ENCODE results near the gene FAM163B. TPM values are rescaled to one million over a fixed set of nuclear protein-coding genes. Genes with fewer than 3 reads are reported as not detected.

Gene FAM163B
- polyA plus RNA-seq, 1 of the 3 experiments (the other 2 are of a cell fraction), result 0.05 TPM

DNA sequence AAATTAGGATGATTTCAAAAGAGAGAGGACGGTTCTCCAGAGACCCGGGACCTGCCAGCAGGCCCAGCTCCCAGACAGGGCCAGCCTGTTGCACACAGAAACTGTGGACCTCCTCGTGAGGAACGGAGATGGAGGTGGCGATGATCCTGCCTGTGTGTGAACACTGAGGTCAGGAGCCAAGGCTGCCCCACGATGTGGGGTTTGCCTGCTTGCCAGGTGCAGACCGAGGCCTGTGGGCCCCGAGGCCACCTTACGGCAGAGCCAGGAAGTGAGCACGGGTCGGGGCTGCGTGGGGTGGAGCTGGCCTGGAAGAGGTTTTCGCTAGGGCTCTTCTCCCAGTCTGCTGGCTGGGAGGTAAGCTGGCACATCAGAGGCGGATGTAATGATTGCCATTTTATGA lies 4.3 kb downstream of the FAM163B start:
- Histone ChIP-seq H3K4me3 (ENCODE audit: low read depth in 2 of 2, low read length in 1 of 2) (no peak overlapping the region), H2AFZ (ENCODE audit: low read depth) (no peak overlapping the region), H3K27me3 (ENCODE audit: insufficient read depth) (peaks cover 18% of the 10 kb centered on the region), H3K27ac (ENCODE audit: low read depth in 2 of 2, low read length in 1 of 2) (peak overlapping the region in 1 of 2 experiments; percentile 86; a peak in 2 of 4 replicates), H3F3A (replicated peaks; ENCODE audit: insufficient read depth) (no peaks in the 10 kb centered on the region), H3K9me3 (no peaks in the 10 kb centered on the region), H3K9me2 (no peaks in the 10 kb centered on the region), H3K4me2 (no peak overlapping the region), H3K9ac (no peak overlapping the region), H4K20me1 (ENCODE audit: insufficient read depth) (no peaks in the 10 kb centered on the region), H3K79me2 (ENCODE audit: insufficient read depth) (no peaks in the 10 kb centered on the region), H3K4me1 (ENCODE audit: control insufficient read depth in 1 of 2, insufficient read depth in 2 of 2, low read depth in 1 of 2, low read length in 1 of 2) (peaks cover 0 to 79% of the 10 kb centered on the region in 2 experiments; a peak in 1 of 4 replicates), H3K36me3 (replicated peaks in 1 of 2; ENCODE audit: control insufficient read depth in 1 of 2, insufficient read depth in 2 of 2, low read length in 1 of 2) (no peaks in the 10 kb centered on the region)
- 31% methylated on average over 11 of the region's 14 CpGs for WGBS (ENCODE audit: low lambda C conversion rate)
- POLR2A ChIA-PET, result interaction anchor here (0.7 to 18.3 kb wide), 6 partner anchors 13 to 71 kb away, joined by 3 to 261 read pairs (median 6); partner anchors contain the start of genes ADAMTSL2 and DBH
- CTCF ChIA-PET, result interaction anchor here (0.6 to 10.4 kb wide), 13 partner anchors 8 to 122 kb away, joined by 3 to 102 read pairs (median 3); partner anchors contain the start of gene DBH
- TF ChIP-seq JUND (IDR thresholded peaks at IDR 0.05) (no peak), RAD21 (IDR thresholded peaks at IDR 0.05; ENCODE audit: low read length) (peak; percentile 24), TCF12 (IDR thresholded peaks at IDR 0.05) (no peak)
- DNase-seq, result peak; percentile 76

DNA sequence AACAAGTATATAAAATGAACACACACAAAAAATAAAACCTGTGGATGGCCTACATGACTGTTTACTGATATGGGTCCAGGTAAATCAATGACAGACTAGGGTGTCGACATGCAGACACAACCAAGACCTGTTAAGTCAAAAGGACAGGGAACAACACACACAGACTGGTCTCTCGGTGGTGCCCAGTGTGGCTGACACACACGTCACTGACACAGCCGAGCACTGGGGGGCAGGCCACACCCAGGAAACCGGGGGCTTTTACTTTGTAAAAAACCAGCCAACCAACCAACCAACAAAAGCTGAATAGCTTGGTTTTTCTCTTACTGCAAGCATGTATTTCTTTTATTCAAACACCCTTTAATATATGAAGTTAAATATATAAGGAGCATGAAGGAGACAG lies 5.0 kb downstream of the FAM163B start:
- no peaks in the 10 kb centered on the region for H3K36me3 ChIP-seq (replicated peaks in 1 of 2; ENCODE audit: control insufficient read depth in 1 of 2, insufficient read depth in 2 of 2, low read length in 1 of 2)
- CTCF ChIA-PET, result interaction anchor here (0.6 to 10.4 kb wide), 13 partner anchors 11 to 123 kb away, joined by 3 to 102 read pairs (median 4); partner anchors contain the start of gene DBH
- DNase-seq, result peak; percentile 64
- POLR2A ChIA-PET, result interaction anchor here (1.7 to 18.3 kb wide), 4 partner anchors 33 to 70 kb away, joined by 5 to 261 read pairs (median 6); partner anchors contain the start of genes ADAMTSL2 and DBH
- H3K27ac ChIP-seq (ENCODE audit: low read depth in 2 of 2, low read length in 1 of 2), result peak overlapping the region in 1 of 2 experiments; percentile 86; a peak in 2 of 4 replicates
- TF ChIP-seq RXRA (IDR thresholded peaks at IDR 0.05; ENCODE audit: borderline replicate concordance, low read depth) (no peak), MXI1 (IDR thresholded peaks at IDR 0.05; ENCODE audit: low read depth, low read length) (no peak), SMC3 (IDR thresholded peaks at IDR 0.05; ENCODE audit: low read depth, low read length) (peak; percentile 36; the same call in 1 of the 2 replicates), RAD21 (IDR thresholded peaks at IDR 0.05; ENCODE audit: low read length) (peak; percentile 71)
- no peak overlapping the region for H3K9ac ChIP-seq
- H3K79me2 ChIP-seq (ENCODE audit: insufficient read depth), result no peaks in the 10 kb centered on the region
- H3K4me3 ChIP-seq (ENCODE audit: low read depth in 2 of 2, low read length in 1 of 2), result no peak overlapping the region
- H3K9me3 ChIP-seq, result no peaks in the 10 kb centered on the region
- H3K4me2 ChIP-seq, result no peak overlapping the region
- peaks cover 18% of the 10 kb centered on the region for H3K27me3 ChIP-seq (ENCODE audit: insufficient read depth)
- WGBS (ENCODE audit: low lambda C conversion rate), result 40% methylated on average over 4 of the region's 5 CpGs
- peaks cover 0 to 74% of the 10 kb centered on the region in 2 experiments; a peak in 1 of 4 replicates for H3K4me1 ChIP-seq (ENCODE audit: control insufficient read depth in 1 of 2, insufficient read depth in 2 of 2, low read depth in 1 of 2, low read length in 1 of 2)
- H3F3A ChIP-seq (replicated peaks; ENCODE audit: insufficient read depth), result no peaks in the 10 kb centered on the region
- H2AFZ ChIP-seq (ENCODE audit: low read depth), result no peak overlapping the region
- no peaks in the 10 kb centered on the region for H3K9me2 ChIP-seq
- no peaks in the 10 kb centered on the region for H4K20me1 ChIP-seq (ENCODE audit: insufficient read depth)

DNA sequence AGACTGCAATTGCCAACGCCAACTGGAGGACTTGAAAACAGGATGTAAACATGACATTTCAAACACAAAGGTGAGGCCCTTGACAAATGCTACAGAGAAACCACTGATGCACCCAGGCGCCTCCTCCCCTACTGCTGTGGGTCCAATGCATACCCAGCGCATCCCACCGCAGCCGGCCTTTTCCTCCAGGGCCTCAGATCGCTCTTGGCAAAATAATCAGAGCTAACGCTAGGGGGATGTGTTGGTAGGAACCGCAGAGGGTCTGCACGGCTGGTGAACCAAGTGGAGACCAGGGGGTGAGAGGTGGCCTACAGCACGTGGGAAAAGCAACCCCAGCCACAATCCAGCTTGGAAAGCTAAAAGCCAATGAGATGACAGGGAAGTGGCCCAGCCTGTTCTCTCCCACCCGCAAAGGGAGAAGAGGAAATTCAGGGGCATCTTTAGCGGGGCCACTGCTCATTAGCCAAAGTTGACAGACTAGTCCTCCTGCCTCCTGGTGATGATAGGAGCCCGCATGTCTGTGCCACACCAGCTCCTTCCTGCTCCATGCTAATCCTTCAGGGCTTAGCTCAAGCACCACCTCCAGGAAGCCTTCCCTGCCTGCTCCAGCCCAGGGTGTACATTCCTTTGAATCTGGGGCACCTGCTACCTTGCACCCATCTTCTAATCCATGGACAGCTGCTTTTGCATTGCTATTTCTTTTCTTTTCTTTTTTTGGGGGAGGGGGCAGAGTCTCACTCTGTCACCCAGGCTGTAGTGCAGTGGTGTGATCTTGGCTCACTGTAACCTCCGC lies 5.9 kb downstream of the FAM163B start:
- no peaks in the 10 kb centered on the region for H4K20me1 ChIP-seq (ENCODE audit: insufficient read depth)
- H3K27me3 ChIP-seq (ENCODE audit: insufficient read depth), result peaks cover 12% of the 10 kb centered on the region
- peaks cover 0 to 68% of the 10 kb centered on the region in 2 experiments; a peak in 1 of 4 replicates for H3K4me1 ChIP-seq (ENCODE audit: control insufficient read depth in 1 of 2, insufficient read depth in 2 of 2, low read depth in 1 of 2, low read length in 1 of 2)
- no peaks in the 10 kb centered on the region for H3K36me3 ChIP-seq (replicated peaks in 1 of 2; ENCODE audit: control insufficient read depth in 1 of 2, insufficient read depth in 2 of 2, low read length in 1 of 2)
- no peak overlapping the region for H3K9ac ChIP-seq
- no peaks in the 10 kb centered on the region for H3K9me2 ChIP-seq
- WGBS (ENCODE audit: low lambda C conversion rate), result 75% methylated on average over 12 of the region's 14 CpGs
- no peak overlapping the region for H3K4me2 ChIP-seq
- TF ChIP-seq RCOR1 (IDR thresholded peaks at IDR 0.05; ENCODE audit: low read length) (no peak), FOSL2 (IDR thresholded peaks at IDR 0.05; ENCODE audit: borderline replicate concordance, low read depth) (no peak), EP300 (IDR thresholded peaks at IDR 0.05; ENCODE audit: borderline replicate concordance in 1 of 2, low read depth in 1 of 2, low read length in 1 of 2) (no peak)
- TF ChIP-seq, protein P1, sequence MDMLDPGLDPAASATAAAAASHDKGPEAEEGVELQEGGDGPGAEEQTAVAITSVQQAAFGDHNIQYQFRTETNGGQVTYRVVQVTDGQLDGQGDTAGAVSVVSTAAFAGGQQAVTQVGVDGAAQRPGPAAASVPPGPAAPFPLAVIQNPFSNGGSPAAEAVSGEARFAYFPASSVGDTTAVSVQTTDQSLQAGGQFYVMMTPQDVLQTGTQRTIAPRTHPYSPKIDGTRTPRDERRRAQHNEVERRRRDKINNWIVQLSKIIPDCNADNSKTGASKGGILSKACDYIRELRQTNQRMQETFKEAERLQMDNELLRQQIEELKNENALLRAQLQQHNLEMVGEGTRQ (IDR thresholded peaks at IDR 0.05; ENCODE audit: borderline replicate concordance, low read depth, low read length), result no peak
- TF ChIP-seq, protein P2, sequence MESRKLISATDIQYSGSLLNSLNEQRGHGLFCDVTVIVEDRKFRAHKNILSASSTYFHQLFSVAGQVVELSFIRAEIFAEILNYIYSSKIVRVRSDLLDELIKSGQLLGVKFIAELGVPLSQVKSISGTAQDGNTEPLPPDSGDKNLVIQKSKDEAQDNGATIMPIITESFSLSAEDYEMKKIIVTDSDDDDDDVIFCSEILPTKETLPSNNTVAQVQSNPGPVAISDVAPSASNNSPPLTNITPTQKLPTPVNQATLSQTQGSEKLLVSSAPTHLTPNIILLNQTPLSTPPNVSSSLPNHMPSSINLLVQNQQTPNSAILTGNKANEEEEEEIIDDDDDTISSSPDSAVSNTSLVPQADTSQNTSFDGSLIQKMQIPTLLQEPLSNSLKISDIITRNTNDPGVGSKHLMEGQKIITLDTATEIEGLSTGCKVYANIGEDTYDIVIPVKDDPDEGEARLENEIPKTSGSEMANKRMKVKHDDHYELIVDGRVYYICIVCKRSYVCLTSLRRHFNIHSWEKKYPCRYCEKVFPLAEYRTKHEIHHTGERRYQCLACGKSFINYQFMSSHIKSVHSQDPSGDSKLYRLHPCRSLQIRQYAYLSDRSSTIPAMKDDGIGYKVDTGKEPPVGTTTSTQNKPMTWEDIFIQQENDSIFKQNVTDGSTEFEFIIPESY (IDR thresholded peaks at IDR 0.05; ENCODE audit: borderline replicate concordance, low read depth), result no peak
- TF ChIP-seq, protein P3, sequence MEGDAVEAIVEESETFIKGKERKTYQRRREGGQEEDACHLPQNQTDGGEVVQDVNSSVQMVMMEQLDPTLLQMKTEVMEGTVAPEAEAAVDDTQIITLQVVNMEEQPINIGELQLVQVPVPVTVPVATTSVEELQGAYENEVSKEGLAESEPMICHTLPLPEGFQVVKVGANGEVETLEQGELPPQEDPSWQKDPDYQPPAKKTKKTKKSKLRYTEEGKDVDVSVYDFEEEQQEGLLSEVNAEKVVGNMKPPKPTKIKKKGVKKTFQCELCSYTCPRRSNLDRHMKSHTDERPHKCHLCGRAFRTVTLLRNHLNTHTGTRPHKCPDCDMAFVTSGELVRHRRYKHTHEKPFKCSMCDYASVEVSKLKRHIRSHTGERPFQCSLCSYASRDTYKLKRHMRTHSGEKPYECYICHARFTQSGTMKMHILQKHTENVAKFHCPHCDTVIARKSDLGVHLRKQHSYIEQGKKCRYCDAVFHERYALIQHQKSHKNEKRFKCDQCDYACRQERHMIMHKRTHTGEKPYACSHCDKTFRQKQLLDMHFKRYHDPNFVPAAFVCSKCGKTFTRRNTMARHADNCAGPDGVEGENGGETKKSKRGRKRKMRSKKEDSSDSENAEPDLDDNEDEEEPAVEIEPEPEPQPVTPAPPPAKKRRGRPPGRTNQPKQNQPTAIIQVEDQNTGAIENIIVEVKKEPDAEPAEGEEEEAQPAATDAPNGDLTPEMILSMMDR (IDR thresholded peaks at IDR 0.05), result no peak
- no peaks in the 10 kb centered on the region for H3F3A ChIP-seq (replicated peaks; ENCODE audit: insufficient read depth)
- CTCF ChIA-PET, result interaction anchor here (0.5 to 10.4 kb wide), 12 partner anchors 10 to 390 kb away, joined by 3 to 102 read pairs (median 4); partner anchors contain the start of gene DBH
- H3K4me3 ChIP-seq (ENCODE audit: low read depth in 2 of 2, low read length in 1 of 2), result no peak overlapping the region
- no peaks in the 10 kb centered on the region for H3K9me3 ChIP-seq
- DNase-seq, result no peak
- H2AFZ ChIP-seq (ENCODE audit: low read depth), result no peak overlapping the region
- H3K79me2 ChIP-seq (ENCODE audit: insufficient read depth), result no peaks in the 10 kb centered on the region
- peak overlapping the region in 1 of 2 experiments; percentile 14; a peak in 1 of 4 replicates for H3K27ac ChIP-seq (ENCODE audit: low read depth in 2 of 2, low read length in 1 of 2)
- POLR2A ChIA-PET, result interaction anchor here (0.9 to 18.3 kb wide), 3 partner anchors 9 to 69 kb away, joined by 3 to 261 read pairs (median 3); partner anchors contain the start of gene DBH

All from SK-N-SH (cell line).